GM23338 (cell line): ENCODE results near the gene SEMA4D. TPM values are rescaled to one million over a fixed set of nuclear protein-coding genes. Genes with fewer than 3 reads are reported as not detected.

Source experiments
- ATAC-seq: fragments of 200-7000 bp; cut with Tn5 transposase; 3 replicates; pipeline ENCODE4 v1.9.1; 2020
- DNase-seq: peaks from one replicate; pipeline ENCODE4 v3.0.0-alpha.2; 2015; ENCODE audit warnings: low spot score
- H2AFZ ChIP-seq: fragments of 200-600 bp; sonication (generic); 2 replicates; pipeline ENCODE4 v1.8.0; 2016; ENCODE audit warnings: antibody characterized with exemption, mild to moderate bottlenecking, moderate library complexity
- H3F3A ChIP-seq: fragments of 200-600 bp; sonication (generic); replicated peaks from 2 replicates; pipeline ENCODE4 v1.8.0; 2017; ENCODE audit warnings: antibody characterized with exemption, mixed run types, low read depth
- H3K27ac ChIP-seq: fragments of 200-600 bp; sonication (generic); 2 replicates; pipeline ENCODE4 v1.6.1; 2016; ENCODE audit warnings: low read depth
- H3K27me3 ChIP-seq: fragments of 200-600 bp; sonication (generic); 2 replicates; pipeline ENCODE4 v1.8.0; 2016; ENCODE audit warnings: mild to moderate bottlenecking, mixed run types, moderate library complexity; ENCODE audit not compliant: insufficient read depth
- H3K36me3 ChIP-seq: fragments of 200-600 bp; sonication (generic); 2 replicates; pipeline ENCODE4 v1.8.0; 2016; ENCODE audit warnings: mild to moderate bottlenecking; ENCODE audit not compliant: insufficient read depth
- H3K4me1 ChIP-seq: fragments of 200-600 bp; sonication (generic); 2 replicates; pipeline ENCODE4 v1.8.0; 2016; ENCODE audit warnings: mild to moderate bottlenecking, moderate library complexity; ENCODE audit not compliant: insufficient read depth
- H3K4me2 ChIP-seq: fragments of 200-600 bp; sonication (generic); 2 replicates; pipeline ENCODE4 v1.7.1; 2017; ENCODE audit warnings: mixed run types
- H3K4me3 ChIP-seq: fragments of 200-600 bp; sonication (generic); 2 replicates; pipeline ENCODE4 v1.6.1; 2016; ENCODE audit warnings: mixed run types
- H3K79me2 ChIP-seq: fragments of 200-600 bp; sonication (generic); replicated peaks from 2 replicates; pipeline ENCODE4 v1.8.0; 2017; ENCODE audit warnings: mild to moderate bottlenecking; ENCODE audit not compliant: insufficient read depth
- H3K9me2 ChIP-seq: fragments of 200-600 bp; sonication (generic); 2 replicates; pipeline ENCODE4 v1.8.0; 2017; ENCODE audit not compliant: insufficient read depth
- H4K20me1 ChIP-seq: fragments of 200-600 bp; sonication (generic); replicated peaks from 2 replicates; pipeline ENCODE4 v1.8.0; 2017; ENCODE audit warnings: mild to moderate bottlenecking; ENCODE audit not compliant: insufficient read depth
- H3K27ac Mint-ChIP-seq: 2 replicates; pipeline ENCODE4 v1.8.0; 2020; ENCODE audit warnings: inconsistent platforms, mild to moderate bottlenecking, moderate library complexity, mixed read lengths
- H3K27me3 Mint-ChIP-seq: 3 replicates; pipeline ENCODE4 v1.8.0; 2022; ENCODE audit warnings: low read depth, mild to moderate bottlenecking, moderate library complexity, mixed read lengths, inconsistent platforms; ENCODE audit not compliant: insufficient read depth, poor library complexity
- H3K36me3 Mint-ChIP-seq: 3 replicates; pipeline ENCODE4 v1.8.0; 2021; ENCODE audit warnings: low read depth, mild to moderate bottlenecking, inconsistent platforms, moderate library complexity, mixed read lengths
- H3K4me1 Mint-ChIP-seq: 3 replicates; pipeline ENCODE4 v1.8.0; 2020; ENCODE audit warnings: mild to moderate bottlenecking, inconsistent platforms, mixed read lengths
- H3K4me3 Mint-ChIP-seq: 3 replicates; pipeline ENCODE4 v1.8.0; 2021; ENCODE audit warnings: moderate library complexity, mild to moderate bottlenecking, inconsistent platforms, mixed read lengths
- H3K9me3 Mint-ChIP-seq: 3 replicates; pipeline ENCODE4 v1.8.0; 2020; ENCODE audit warnings: moderate library complexity, mild to moderate bottlenecking, inconsistent platforms, mixed read lengths
- CREB1 ChIP-seq: fragments of 250-450 bp; sonication (Bioruptor Pico); IDR thresholded peaks from 2 replicates; pipeline ENCODE4 v1.5.0; 2020; ENCODE audit warnings: low read depth, mild to moderate bottlenecking, moderate library complexity
- CTCF ChIP-seq, 2 experiments: fragments of 200-600 bp in 1 of 2; sonication (generic) in 1 of 2; conservative IDR thresholded peaks; 2 replicates each; pipeline versions ENCODE4 v1.5.1 to v1.6.1; 2016 to 2017; ENCODE audit warnings: antibody characterized with exemption in 2 of 2, low read depth in 2 of 2, mild to moderate bottlenecking in 2 of 2, moderate library complexity in 1 of 2
- ETS1 ChIP-seq: IDR thresholded peaks from 2 replicates; pipeline ENCODE4 v1.6.1; 2016; ENCODE audit warnings: antibody characterized with exemption
- EZH2 ChIP-seq: fragments of 200-600 bp; sonication (generic); IDR thresholded peaks from one replicate; pipeline ENCODE4 v1.8.0; 2017; ENCODE audit warnings: antibody characterized with exemption, mild to moderate bottlenecking, low read depth; ENCODE audit not compliant: unreplicated experiment
- JUNB ChIP-seq: IDR thresholded peaks from one replicate; pipeline ENCODE4 v1.6.1; 2016; ENCODE audit warnings: antibody characterized with exemption; ENCODE audit not compliant: unreplicated experiment
- NANOG ChIP-seq: IDR thresholded peaks from 2 replicates; pipeline ENCODE4 v1.6.1; 2016; ENCODE audit warnings: antibody characterized with exemption, borderline replicate concordance
- POLR2AphosphoS5 ChIP-seq: IDR thresholded peaks from 2 replicates; pipeline ENCODE4 v1.6.1; 2016; ENCODE audit warnings: antibody characterized with exemption, low read depth
- REST ChIP-seq: IDR thresholded peaks from one replicate; pipeline ENCODE4 v1.6.1; 2018; ENCODE audit warnings: antibody characterized with exemption; ENCODE audit not compliant: unreplicated experiment
- polyA plus RNA-seq: library from polyadenylated mRNA; unstranded; fragments of >200 nt; fragmentation: Nextera tagmentation; extraction: Ambion mirVana; gene quantifications from 2 replicates; pipeline ENCODE4 v1.2.1, GENCODE V29; 2016
- total RNA-seq: library from RNA; depleted of rRNA; stranded (reverse); fragments of >200 nt; shearing (Covaris generic); gene quantifications from 2 replicates; pipeline ENCODE4 v1.2.3, GENCODE V29; 2014
- TF ChIP-seq, protein P1 (sequence below): fragments of 250-450 bp; sonication (Bioruptor Pico); IDR thresholded peaks from 2 replicates; pipeline ENCODE4 v1.5.0; 2020; ENCODE audit warnings: mild to moderate bottlenecking, moderate library complexity

SEMA4D gene
- total and polyA plus RNA-seq, 2 experiments from 2014 or later: 19.3 to 63.0 TPM

- TF ChIP-seq, protein P1, sequence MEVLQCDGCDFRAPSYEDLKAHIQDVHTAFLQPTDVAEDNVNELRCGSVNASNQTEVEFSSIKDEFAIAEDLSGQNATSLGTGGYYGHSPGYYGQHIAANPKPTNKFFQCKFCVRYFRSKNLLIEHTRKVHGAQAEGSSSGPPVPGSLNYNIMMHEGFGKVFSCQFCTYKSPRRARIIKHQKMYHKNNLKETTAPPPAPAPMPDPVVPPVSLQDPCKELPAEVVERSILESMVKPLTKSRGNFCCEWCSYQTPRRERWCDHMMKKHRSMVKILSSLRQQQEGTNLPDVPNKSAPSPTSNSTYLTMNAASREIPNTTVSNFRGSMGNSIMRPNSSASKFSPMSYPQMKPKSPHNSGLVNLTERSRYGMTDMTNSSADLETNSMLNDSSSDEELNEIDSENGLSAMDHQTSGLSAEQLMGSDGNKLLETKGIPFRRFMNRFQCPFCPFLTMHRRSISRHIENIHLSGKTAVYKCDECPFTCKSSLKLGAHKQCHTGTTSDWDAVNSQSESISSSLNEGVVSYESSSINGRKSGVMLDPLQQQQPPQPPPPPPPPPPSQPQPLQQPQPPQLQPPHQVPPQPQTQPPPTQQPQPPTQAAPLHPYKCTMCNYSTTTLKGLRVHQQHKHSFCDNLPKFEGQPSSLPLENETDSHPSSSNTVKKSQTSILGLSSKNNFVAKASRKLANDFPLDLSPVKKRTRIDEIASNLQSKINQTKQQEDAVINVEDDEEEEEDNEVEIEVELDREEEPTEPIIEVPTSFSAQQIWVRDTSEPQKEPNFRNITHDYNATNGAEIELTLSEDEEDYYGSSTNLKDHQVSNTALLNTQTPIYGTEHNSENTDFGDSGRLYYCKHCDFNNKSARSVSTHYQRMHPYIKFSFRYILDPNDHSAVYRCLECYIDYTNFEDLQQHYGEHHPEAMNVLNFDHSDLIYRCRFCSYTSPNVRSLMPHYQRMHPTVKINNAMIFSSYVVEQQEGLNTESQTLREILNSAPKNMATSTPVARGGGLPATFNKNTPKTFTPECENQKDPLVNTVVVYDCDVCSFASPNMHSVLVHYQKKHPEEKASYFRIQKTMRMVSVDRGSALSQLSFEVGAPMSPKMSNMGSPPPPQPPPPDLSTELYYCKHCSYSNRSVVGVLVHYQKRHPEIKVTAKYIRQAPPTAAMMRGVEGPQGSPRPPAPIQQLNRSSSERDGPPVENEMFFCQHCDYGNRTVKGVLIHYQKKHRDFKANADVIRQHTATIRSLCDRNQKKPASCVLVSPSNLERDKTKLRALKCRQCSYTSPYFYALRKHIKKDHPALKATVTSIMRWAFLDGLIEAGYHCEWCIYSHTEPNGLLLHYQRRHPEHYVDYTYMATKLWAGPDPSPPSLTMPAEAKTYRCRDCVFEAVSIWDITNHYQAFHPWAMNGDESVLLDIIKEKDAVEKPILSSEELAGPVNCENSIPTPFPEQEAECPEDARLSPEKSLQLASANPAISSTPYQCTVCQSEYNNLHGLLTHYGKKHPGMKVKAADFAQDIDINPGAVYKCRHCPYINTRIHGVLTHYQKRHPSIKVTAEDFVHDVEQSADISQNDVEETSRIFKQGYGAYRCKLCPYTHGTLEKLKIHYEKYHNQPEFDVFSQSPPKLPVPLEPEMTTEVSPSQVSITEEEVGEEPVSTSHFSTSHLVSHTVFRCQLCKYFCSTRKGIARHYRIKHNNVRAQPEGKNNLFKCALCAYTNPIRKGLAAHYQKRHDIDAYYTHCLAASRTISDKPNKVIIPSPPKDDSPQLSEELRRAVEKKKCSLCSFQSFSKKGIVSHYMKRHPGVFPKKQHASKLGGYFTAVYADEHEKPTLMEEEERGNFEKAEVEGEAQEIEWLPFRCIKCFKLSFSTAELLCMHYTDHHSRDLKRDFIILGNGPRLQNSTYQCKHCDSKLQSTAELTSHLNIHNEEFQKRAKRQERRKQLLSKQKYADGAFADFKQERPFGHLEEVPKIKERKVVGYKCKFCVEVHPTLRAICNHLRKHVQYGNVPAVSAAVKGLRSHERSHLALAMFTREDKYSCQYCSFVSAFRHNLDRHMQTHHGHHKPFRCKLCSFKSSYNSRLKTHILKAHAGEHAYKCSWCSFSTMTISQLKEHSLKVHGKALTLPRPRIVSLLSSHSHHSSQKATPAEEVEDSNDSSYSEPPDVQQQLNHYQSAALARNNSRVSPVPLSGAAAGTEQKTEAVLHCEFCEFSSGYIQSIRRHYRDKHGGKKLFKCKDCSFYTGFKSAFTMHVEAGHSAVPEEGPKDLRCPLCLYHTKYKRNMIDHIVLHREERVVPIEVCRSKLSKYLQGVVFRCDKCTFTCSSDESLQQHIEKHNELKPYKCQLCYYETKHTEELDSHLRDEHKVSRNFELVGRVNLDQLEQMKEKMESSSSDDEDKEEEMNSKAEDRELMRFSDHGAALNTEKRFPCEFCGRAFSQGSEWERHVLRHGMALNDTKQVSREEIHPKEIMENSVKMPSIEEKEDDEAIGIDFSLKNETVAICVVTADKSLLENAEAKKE (CRISPR knock-in tag): no peak
- TF ChIP-seq CTCF (conservative IDR thresholded peaks at IDR 0.05; ENCODE audit: low read depth in 2 of 2): no peak
Observed at GRCh38 chr9:89390578-89391116, 107.3 kb downstream of the SEMA4D start (continued).

- Mint-ChIP-seq H3K36me3 (peaks cover 73% of the 10 kb centered on the region), H3K9me3 (no peaks in the 10 kb centered on the region), H3K27me3 (no peaks in the 10 kb centered on the region), H3K4me3 (no peak overlapping the region), H3K27ac (no peak overlapping the region), H3K4me1 (no peaks in the 10 kb centered on the region)
- Histone ChIP-seq H3K4me3 (no peak overlapping the region), H3K4me2 (no peak overlapping the region), H2AFZ (no peak overlapping the region), H4K20me1 (no peaks in the 10 kb centered on the region), H3K9me2 (no peaks in the 10 kb centered on the region), H3F3A (no peaks in the 10 kb centered on the region), H3K4me1 (no peaks in the 10 kb centered on the region), H3K27ac (0 out of 2 replicates have a peak overlapping the region, but pooled peaks have one; percentile 19), H3K79me2 (no peaks in the 10 kb centered on the region), H3K36me3 (peaks cover 17% of the 10 kb centered on the region), H3K27me3 (no peaks in the 10 kb centered on the region)
- TF ChIP-seq CTCF (conservative IDR thresholded peaks at IDR 0.05; ENCODE audit: low read depth in 2 of 2) (no peak), EZH2 (no peak), NANOG (no peak), JUNB (no peak), REST (no peak), CREB1 (CRISPR knock-in tag) (no peak), POLR2AphosphoS5 (no peak), ETS1 (no peak)
- no peak for ATAC-seq
- no peak for DNase-seq
Observed at GRCh38 chr9:89390068-89390555, 107.8 kb downstream of the SEMA4D start.
